Lung (tissue), 12 donors: ENCODE results near the gene STK32B. TPM values are rescaled to one million over a fixed set of nuclear protein-coding genes. Genes with fewer than 3 reads are reported as not detected.
"Not testable (repeated sequence)": the region's sequence is repeated elsewhere in the genome, so short reads cannot be mapped to it uniquely, and the experiment has no call there.

Source experiments
- ATAC-seq: fragments of 200-7000 bp; cut with Tn5 transposase; one replicate; pipeline ENCODE4 v1.9.1; 2020; ENCODE audit warnings: moderate number of reproducible peaks; ENCODE audit not compliant: insufficient read depth, low FRiP score
- DNase-seq, 3 donors: peaks; one replicate each; pipeline ENCODE4 v3.0.0-alpha.2; 2013 to 2017
- H3K27ac ChIP-seq, 2 donors: one replicate each; pipeline ENCODE4 v1.5.1; 2013; ENCODE audit warnings: mild to moderate bottlenecking in 2 of 2, moderate library complexity in 2 of 2, control low read depth in 1 of 2, inconsistent platforms in 1 of 2, low read depth in 1 of 2, low read length in 1 of 2
- H3K27me3 ChIP-seq, 3 donors: one replicate each; pipeline ENCODE4 v1.5.1; 2013; ENCODE audit warnings: low read length in 2 of 3; ENCODE audit not compliant: control insufficient read depth in 3 of 3, insufficient read depth in 3 of 3
- H3K36me3 ChIP-seq, 4 donors: one replicate each; pipeline ENCODE4 v1.5.1; 2013; ENCODE audit warnings: low read length in 4 of 4, mild to moderate bottlenecking in 1 of 4, moderate library complexity in 1 of 4; ENCODE audit not compliant: control insufficient read depth in 4 of 4, insufficient read depth in 4 of 4
- H3K4me1 ChIP-seq, 5 donors: one replicate each; pipeline ENCODE4 v1.5.1; 2013; ENCODE audit warnings: low read length in 5 of 5, mild to moderate bottlenecking in 2 of 5, moderate library complexity in 1 of 5; ENCODE audit not compliant: control insufficient read depth in 5 of 5, insufficient read depth in 5 of 5
- H3K4me3 ChIP-seq: one replicate; pipeline ENCODE4 v1.5.1; 2013; ENCODE audit warnings: mild to moderate bottlenecking, control low read depth, moderate library complexity
- H3K9ac ChIP-seq, 2 donors: one replicate each; pipeline ENCODE4 v1.5.1; 2013; ENCODE audit warnings: low read length in 2 of 2, control low read depth in 1 of 2; ENCODE audit not compliant: insufficient read depth in 1 of 2
- H3K9me3 ChIP-seq, 4 donors: one replicate each; pipeline ENCODE4 v1.5.1; 2013; ENCODE audit warnings: low read length in 3 of 4, mild to moderate bottlenecking in 1 of 4, moderate library complexity in 1 of 4; ENCODE audit not compliant: control insufficient read depth in 4 of 4, insufficient read depth in 3 of 4
- CTCF ChIP-seq: IDR thresholded peaks from 2 replicates; pipeline ENCODE4 v1.5.1; 2012; ENCODE audit warnings: mild to moderate bottlenecking; ENCODE audit errors: control extremely low read depth, extremely low read depth
- WGBS, 2 donors: extraction: QIAGEN DNeasy Blood & Tissue Kit; methylation state at CpG; one replicate each; pipeline ENCODE4 v1.1.7; 2013; 5-methylcytosine and 5-hydroxymethylcytosine counted together
- polyA plus RNA-seq, 2 donors: library from polyadenylated mRNA; stranded (reverse); fragments of 200-250 nt; gene quantifications; one replicate each; pipeline ENCODE4 v1.2.1, GENCODE V29; 2013
- total RNA-seq, 2 donors: library from RNA; depleted of rRNA in 1 of 2; stranded (reverse); fragments of >200 nt in 1 of 2; gene quantifications; one replicate each; pipeline ENCODE4 v1.2.1, GENCODE V29; 2014 to 2021
- donor health status: control.
- donor health status: control.
- donor health status: Bipolar disorder and iron deficiency.
- donor health status: healthy.
- donor health status: DM: yes; HTN: yes; CAD: no.

The STK32B gene
- total and polyA plus RNA-seq, 4 donors: 0.29 to 2.2 (median 1.4) TPM

- 80 to 88% methylated on average over 3 of the region's 3 CpGs for WGBS, 2 donors
- DNase-seq (no peak), ATAC-seq (no peak)
- Histone ChIP-seq H3K4me1 (peaks cover 0 to 1% (median 0%) of the 10 kb centered on the region in 5 donors), H3K27me3 (peaks cover 0 to 2% (median 0%) of the 10 kb centered on the region in 3 donors), H3K9me3 (peaks cover 0 to 2% (median 0%) of the 10 kb centered on the region in 4 donors), H3K27ac (no peak overlapping the region), H3K9ac (no peak overlapping the region), H3K36me3 (no peaks in the 10 kb centered on the region), H3K4me3 (no peak overlapping the region)
- no peak for TF ChIP-seq CTCF
Measured at GRCh38 chr4:5237086-5237660, 185.9 kb downstream of the STK32B start.

DNA sequence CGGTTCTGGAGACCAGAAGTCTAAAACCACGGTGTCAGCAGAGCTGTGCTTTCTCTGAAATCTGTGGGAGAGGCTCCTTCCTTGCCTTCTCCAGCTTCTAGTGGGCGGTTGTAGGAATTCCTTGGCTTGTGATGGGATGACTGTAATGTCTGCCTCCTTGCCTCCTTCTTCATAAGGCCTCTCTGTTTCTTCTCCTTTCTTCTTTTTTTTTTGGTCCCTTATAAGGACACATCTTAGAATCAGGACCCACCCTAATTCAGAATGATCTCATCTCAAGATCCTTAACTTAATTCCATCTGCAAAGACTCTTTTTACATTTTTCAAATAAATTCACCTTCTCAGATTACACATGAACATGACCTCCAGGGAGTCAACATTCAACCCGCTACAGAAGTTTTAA, 186.9 kb downstream of the STK32B start:
- no peak for ATAC-seq
- WGBS, 2 donors: 67 to 82% methylated on average over 4 of the region's 4 CpGs

DNA sequence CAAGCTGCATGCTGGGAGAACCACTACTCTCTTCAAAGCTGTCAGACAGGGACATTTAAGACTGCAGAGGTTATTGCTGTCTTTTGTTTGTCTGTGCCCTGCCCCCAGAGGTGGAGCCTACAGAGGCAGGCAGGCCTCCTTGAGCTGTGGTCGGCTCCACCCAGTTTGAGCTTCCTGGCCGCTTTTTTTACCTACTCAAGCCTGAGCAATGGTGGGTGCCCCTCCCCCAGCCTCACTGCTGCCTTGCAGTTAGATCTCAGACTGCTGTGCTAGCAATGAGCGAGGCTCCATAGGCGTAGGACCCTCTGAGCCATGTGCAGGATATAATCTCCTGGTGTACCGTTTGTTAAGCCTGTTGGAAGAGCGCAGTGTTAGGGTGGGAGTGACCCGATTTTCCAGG, 195.8 kb downstream of the STK32B start:
- H3K4me3 ChIP-seq, H3K27me3 ChIP-seq, H3K36me3 ChIP-seq, H3K27ac ChIP-seq, DNase-seq, H3K4me1 ChIP-seq, H3K9ac ChIP-seq, H3K9me3 ChIP-seq, ATAC-seq: not testable (repeated sequence)
- WGBS, 2 donors: 89 to 91% methylated on average over 7 of the region's 7 CpGs

More for the DNA sequence above, 186.9 kb downstream of the STK32B start:
- no peak overlapping the region for H3K9ac ChIP-seq
- no peak for DNase-seq
- no peaks in the 10 kb centered on the region for H3K36me3 ChIP-seq
- no peaks in the 10 kb centered on the region for H3K9me3 ChIP-seq
- TF ChIP-seq CTCF: no peak
- no peak overlapping the region for H3K27ac ChIP-seq
- H3K27me3 ChIP-seq: peaks cover 0 to 2% (median 0%) of the 10 kb centered on the region in 3 donors
- no peak overlapping the region for H3K4me3 ChIP-seq
- H3K4me1 ChIP-seq: peaks cover 0 to 1% (median 0%) of the 10 kb centered on the region in 5 donors

DNA sequence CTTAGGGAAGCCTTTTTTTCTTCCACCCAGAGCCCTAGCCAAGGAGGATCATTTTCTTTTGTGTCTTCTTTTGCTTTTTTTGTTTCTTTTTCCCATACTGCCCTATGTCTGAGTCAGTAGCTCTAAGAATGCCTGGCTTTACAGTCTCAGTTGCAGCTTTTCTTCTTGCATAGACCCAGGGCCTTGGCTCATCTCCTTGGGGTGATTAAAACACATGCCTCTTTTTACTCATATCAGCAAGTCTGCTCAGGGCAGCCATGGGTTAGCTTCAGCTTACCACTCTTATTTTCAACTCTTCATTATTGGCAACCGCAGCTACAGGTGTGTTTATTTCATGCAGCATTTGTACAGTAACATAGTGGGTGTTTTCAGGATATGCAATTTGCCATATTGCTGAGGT, 196.5 kb downstream of the STK32B start:
- H3K27me3 ChIP-seq: no peaks in the 10 kb centered on the region
- ATAC-seq (no peak), DNase-seq (no peak)
- no peak overlapping the region for H3K27ac ChIP-seq
- H3K4me3 ChIP-seq: no peak overlapping the region
- TF ChIP-seq CTCF: no peak
- H3K36me3 ChIP-seq: no peaks in the 10 kb centered on the region
- 88 to 97% methylated on average over 1 of the region's 1 CpG for WGBS, 2 donors
- no peak overlapping the region for H3K9ac ChIP-seq
- H3K9me3 ChIP-seq: peaks cover 0 to 3% (median 0%) of the 10 kb centered on the region in 4 donors
- H3K4me1 ChIP-seq: no peaks in the 10 kb centered on the region
